ENCODE measurements around the gene KANSL2. TPM values are rescaled to one million over a fixed set of nuclear protein-coding genes. Genes with fewer than 3 reads are reported as not detected.
"Not testable (repeated sequence)": the region's sequence is repeated elsewhere in the genome, so short reads cannot be mapped to it uniquely, and the experiment has no call there.

KANSL2 gene
- total RNA-seq, 8 experiments from 2014 or later: 29.3 to 57.5 (median 41.8) TPM

GRCh38 chr12:48629541-48629940 is 52.5 kb downstream of the KANSL2 start:
- ATAC-seq (replicated peaks in 6 of 8): no peak
- in situ Hi-C loops (cut with MboI; ENCODE audit: low pct_unique_long_range_greater_than_20kb in 2 of 9, low sequenced_read_pairs in 9 of 9, unreplicated experiment in 9 of 9): no loop called here
- WGBS, 10 experiments: 58 to 100% (median 84%) methylated on average over 1 to 3 of the region's 3 CpGs; no CpG with 5 or more reads in 2 of the 10 experiments

GRCh38 chr12:48627556-48627955 is 54.5 kb downstream of the KANSL2 start:
- no peak for ATAC-seq (replicated peaks in 6 of 8)
- in situ Hi-C loops (cut with MboI; ENCODE audit: low pct_unique_long_range_greater_than_20kb in 2 of 9, low sequenced_read_pairs in 9 of 9, unreplicated experiment in 9 of 9): no loop called here
- no peaks in the 10 kb centered on the region for H3K4me1 ChIP-seq (replicated peaks in 1 of 2)
- no peak overlapping the region for H3K4me3 ChIP-seq
- H3K27ac ChIP-seq: no peak overlapping the region
- WGBS, 10 experiments: 17 to 100% (median 57%) methylated on average over 1 to 3 of the region's 4 CpGs; no CpG with 5 or more reads in 3 of the 10 experiments

More at GRCh38 chr12:48629541-48629940, 52.5 kb downstream of the KANSL2 start:
- no peaks in the 10 kb centered on the region for H3K4me1 ChIP-seq (replicated peaks in 1 of 2)
- no peak overlapping the region for H3K4me3 ChIP-seq
- no peak overlapping the region for H3K27ac ChIP-seq

- not testable (repeated sequence) for H3K4me3 ChIP-seq; H3K4me1 ChIP-seq (replicated peaks in 1 of 2); ATAC-seq (replicated peaks in 6 of 8); H3K27ac ChIP-seq
- in situ Hi-C loops (cut with MboI; ENCODE audit: low pct_unique_long_range_greater_than_20kb in 2 of 9, low sequenced_read_pairs in 9 of 9, unreplicated experiment in 9 of 9): loop anchor here in 3 of 9 experiments (25.0 kb wide), 3 partner anchors 361 to 911 kb away; partner anchors contain the start of gene RPAP3 (in 1 of the 3)
- 77 to 100% (median 89%) methylated on average over 1 to 7 of the region's 7 CpGs; no CpG with 5 or more reads in 1 of the 10 experiments for WGBS, 10 experiments
These were observed 59.0 kb downstream of the KANSL2 start for GRCh38 chr12:48622997-48623396.

DNA sequence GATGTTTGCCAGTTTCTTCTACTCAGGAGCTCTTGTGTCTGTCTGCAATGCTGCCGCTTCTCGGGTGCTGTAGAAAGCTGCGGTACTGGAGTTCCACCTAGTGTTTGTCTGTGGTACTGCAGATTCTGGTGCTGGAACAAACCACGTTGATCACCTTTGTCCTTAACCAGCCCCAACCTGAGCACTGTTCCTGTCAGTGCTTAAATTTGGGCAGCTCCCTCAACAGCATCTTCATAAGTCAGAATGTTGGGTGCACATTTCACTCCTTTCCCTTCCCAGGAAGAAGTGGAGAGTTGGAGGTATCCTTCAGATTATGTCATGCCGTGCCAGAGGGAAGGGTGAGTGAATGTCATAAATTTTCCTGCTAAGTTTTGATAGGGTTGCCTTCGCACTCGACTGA is 63.5 kb downstream of the KANSL2 start:
- peak; percentile 76 to 91 (median 86) for ATAC-seq (replicated peaks in 6 of 8)
- H3K27ac ChIP-seq: no peak overlapping the region
- WGBS, 10 experiments: 0 to 60% (median 33%) methylated on average over 1 to 7 of the region's 7 CpGs; no CpG with 5 or more reads in 1 of the 10 experiments
- H3K4me1 ChIP-seq (replicated peaks in 1 of 2): no peaks in the 10 kb centered on the region
- H3K4me3 ChIP-seq: no peak overlapping the region
- in situ Hi-C loops (cut with MboI; ENCODE audit: low pct_unique_long_range_greater_than_20kb in 2 of 9, low sequenced_read_pairs in 9 of 9, unreplicated experiment in 9 of 9): loop anchor here in 3 of 9 experiments (25.0 kb wide), 3 partner anchors 356 to 906 kb away; partner anchors contain the start of gene RPAP3 (in 1 of the 3)

DNA sequence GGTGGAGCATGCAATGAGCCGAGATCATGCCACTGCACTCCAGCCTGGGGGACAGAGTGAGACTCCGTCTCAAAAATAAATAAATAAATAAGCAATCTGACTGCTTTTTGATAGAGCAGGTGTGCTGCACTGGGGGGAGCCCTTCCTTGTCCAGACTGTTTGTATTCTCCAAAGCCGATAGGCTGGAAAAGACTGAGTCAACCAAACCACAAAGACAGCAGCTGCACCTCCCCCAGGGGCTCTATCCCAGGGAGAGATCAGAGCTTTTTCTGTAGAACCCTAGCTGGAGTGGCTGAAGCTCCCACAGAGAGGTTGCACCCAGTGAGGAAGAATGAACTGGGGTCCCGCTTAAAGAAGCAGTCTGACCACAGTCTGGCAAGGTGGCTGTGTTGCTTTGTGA is 66.4 kb downstream of the KANSL2 start:
- in situ Hi-C loops (cut with MboI; ENCODE audit: low pct_unique_long_range_greater_than_20kb in 2 of 9, low sequenced_read_pairs in 9 of 9, unreplicated experiment in 9 of 9): loop anchor here in 3 of 9 experiments (25.0 kb wide), 3 partner anchors 353 to 903 kb away; partner anchors contain the start of gene RPAP3 (in 1 of the 3)
- no peak overlapping the region for H3K4me3 ChIP-seq
- 29 to 100% (median 76%) methylated on average over 1 to 4 of the region's 4 CpGs; no CpG with 5 or more reads in 2 of the 10 experiments for WGBS, 10 experiments
- H3K27ac ChIP-seq: no peak overlapping the region
- H3K4me1 ChIP-seq (replicated peaks in 1 of 2): no peaks in the 10 kb centered on the region
- no peak for ATAC-seq (replicated peaks in 6 of 8)

DNA sequence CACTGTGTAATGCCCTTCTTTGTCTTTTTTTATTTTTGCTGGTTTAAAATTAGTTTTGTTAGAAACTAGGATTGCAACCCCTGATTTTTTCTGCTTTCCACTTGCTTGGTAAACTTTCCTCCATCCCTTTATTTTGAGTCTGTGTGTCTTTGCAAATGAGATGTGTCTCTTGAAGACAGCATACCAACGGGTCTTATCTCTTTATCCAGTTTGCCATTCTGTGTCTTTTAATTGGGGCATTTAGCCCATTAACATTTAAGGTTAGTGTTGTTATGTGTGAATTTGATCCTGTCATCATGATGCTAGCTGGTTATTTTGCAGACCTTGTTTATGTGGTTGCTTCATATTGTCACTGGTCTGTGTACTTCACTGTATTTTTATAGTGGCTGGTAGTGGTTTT is 68.7 kb downstream of the KANSL2 start:
- in situ Hi-C loops (cut with MboI; ENCODE audit: low pct_unique_long_range_greater_than_20kb in 2 of 9, low sequenced_read_pairs in 9 of 9, unreplicated experiment in 9 of 9): loop anchor here in 3 of 9 experiments (5.0 to 25.0 kb wide), 4 partner anchors 71 to 901 kb away; partner anchors contain the start of gene RPAP3 (in 1 of the 3)
- H3K4me3 ChIP-seq: no peak overlapping the region
- no peak for ATAC-seq (replicated peaks in 6 of 8)
- 0 to 100% (median 67%) methylated on average over 1 of the region's 1 CpG; no CpG with 5 or more reads in 3 of the 10 experiments for WGBS, 10 experiments
- no peak overlapping the region for H3K27ac ChIP-seq
- H3K4me1 ChIP-seq (replicated peaks in 1 of 2): no peaks in the 10 kb centered on the region

Other genes starting within 250 kb of the KANSL2 start
- 1 to 10 TPM in 1 of 8 experiments, under 1 TPM in 3, not detected in 4; 0.36 to 2.9 (median 0.75) TPM for gene ANP32D, start 209.7 kb downstream of the KANSL2 start, total RNA-seq
- gene C12orf54, start 199.7 kb downstream of the KANSL2 start, total RNA-seq: 1 to 10 TPM in 2 of 8 experiments, under 1 TPM in 2, not detected in 4; 0.29 to 10.0 (median 2.9) TPM
- gene OR8S1, start 156.6 kb downstream of the KANSL2 start, total RNA-seq: 1 to 10 TPM in 1 of 8 experiments, under 1 TPM in 1, not detected in 6; 0.71 to 1.3 TPM
- under 1 TPM in 4 of 8 experiments, not detected in 4; 0.23 to 0.59 (median 0.31) TPM for gene LALBA, start 112.2 kb downstream of the KANSL2 start, total RNA-seq
- gene CCNT1, start 34.5 kb upstream of the KANSL2 start, total RNA-seq: 10 to 100 TPM; 29.5 to 58.5 (median 37.2) TPM
- 10 to 100 TPM; 12.4 to 43.6 (median 20.0) TPM for gene ADCY6, start 106.9 kb upstream of the KANSL2 start, total RNA-seq
- gene CACNB3, start 136.3 kb upstream of the KANSL2 start, total RNA-seq: 10 to 100 TPM in 7 of 8 experiments, 1 to 10 TPM in 1; 4.7 to 40.3 (median 37.7) TPM
- gene DDX23, start 169.9 kb upstream of the KANSL2 start, total RNA-seq: 10 to 100 TPM; 31.8 to 94.8 (median 54.2) TPM
- gene RND1, start 183.6 kb upstream of the KANSL2 start, total RNA-seq: 10 to 100 TPM in 2 of 8 experiments, 1 to 10 TPM in 6; 1.1 to 12.3 (median 5.7) TPM
- 10 to 100 TPM in 3 of 8 experiments, 1 to 10 TPM in 5; 6.0 to 64.3 (median 7.9) TPM for gene FKBP11, start 243.3 kb upstream of the KANSL2 start, total RNA-seq

All from motor neuron (in vitro differentiated cells).